Stimulated activated CD4-positive, alpha-beta T cell treated with anti-CD3 and anti-CD28 coated beads, TNF-alpha, amount 100 ng/mL, for 4 hours (primary cell): ENCODE data around the gene NCOA6.

ENCODE experiments used
- DNase-seq, 3 experiments: peaks; one replicate each; pipeline ENCODE4 v3.0.0-alpha.2; 2020; ENCODE audit warnings: low read depth in 3 of 3

Gene NCOA6

DNA sequence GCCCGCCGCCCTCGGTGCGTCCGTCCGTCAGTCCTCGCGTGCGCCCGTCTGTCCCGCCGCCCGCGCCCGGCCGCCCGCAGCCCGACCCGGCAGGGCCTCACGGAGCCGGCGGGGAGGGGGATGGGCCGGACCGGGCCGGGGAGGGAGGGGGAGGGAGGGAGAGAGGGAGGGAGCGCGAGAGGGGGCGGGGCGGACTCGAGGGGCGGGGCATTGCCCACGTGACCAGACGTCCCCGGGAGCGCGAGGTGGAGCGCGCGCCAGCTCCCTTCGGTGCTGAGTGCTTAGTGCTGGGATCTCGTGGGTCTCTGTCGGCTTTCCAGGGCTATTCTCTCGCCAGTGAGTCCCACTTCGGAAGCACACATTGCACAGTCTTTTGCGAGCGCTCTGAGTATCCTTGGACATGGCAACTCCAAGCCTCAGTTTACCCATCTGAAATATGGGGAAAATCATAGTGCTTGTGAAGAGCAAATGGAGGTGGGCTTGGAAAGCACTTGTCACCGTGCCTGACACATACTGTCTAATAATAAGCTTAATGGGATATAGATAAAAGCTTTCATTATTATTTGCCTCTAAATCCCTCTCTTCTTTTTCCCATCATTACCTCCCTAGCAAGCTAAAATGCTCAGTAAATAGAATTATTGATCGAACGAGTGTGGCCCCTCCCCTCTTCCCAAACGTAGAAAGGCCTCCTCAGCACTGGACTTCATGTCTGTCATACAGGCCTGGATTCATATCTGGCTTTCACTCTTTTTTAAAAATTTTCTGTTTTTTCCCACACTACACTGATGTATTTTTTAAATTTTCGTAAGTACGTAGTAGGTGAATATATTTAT, at the start of gene NCOA6:
TSS of gene NCOA6 (minus strand) at position 122 of the 833 bp plus-strand sequence. CDS start 43,296 bp downstream, outside the sequence.
- DNase-seq: peak; percentile 80 to 84 (median 83)

DNA sequence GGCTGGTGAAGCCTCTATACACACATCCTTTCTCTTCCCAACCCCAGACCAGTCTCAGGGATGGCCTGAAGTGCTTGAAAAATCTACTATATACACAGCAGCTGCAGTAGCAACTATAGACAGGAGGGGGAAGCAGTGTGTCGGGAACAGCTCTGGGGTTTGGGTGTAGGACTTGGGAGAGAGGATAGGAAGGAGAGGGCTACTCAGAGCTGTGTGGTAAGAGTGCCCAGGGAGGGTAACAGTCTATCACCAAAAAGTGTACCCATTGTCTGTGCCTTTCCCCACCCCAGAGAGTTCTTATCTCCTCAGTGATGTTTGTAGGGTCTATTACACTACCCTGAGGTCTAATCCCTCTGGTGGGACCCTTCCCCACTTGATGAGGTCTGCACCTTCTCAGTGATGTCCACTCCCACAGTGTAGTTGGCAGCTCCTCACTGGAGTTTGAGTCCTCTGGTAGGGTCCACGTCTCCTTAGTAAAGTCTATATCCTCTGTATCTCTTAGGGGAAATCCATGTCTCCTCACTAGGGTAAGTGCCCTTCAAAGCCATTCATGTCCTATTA, 48.7 kb upstream of the NCOA6 start:
- DNase-seq: peak; percentile 14 to 27 (median 17)

DNA sequence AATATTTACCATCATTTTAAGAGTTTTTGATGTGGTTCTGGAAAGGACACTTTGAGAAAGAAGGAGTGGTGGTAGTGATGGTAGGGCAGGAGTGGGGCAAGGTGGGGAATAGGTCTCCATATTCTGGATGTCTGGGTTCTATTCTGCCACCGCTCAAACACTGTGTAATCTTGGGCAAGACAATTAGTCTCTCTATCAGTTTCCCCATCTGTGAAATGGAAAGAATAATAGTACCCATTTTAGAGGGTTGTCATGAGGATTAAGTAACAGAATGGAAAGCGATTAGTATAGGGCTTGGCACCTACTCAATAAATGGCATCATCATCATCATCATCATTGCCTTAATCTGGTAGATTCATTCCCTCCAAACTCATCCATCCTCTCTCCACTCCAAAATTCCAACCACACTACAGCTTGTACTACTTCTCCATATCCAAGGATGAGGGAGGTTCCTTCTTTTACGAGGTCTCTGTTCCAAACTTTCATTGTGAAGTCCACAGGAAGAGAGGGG, 48.2 kb upstream of the NCOA6 start:
- DNase-seq: no peak

DNA sequence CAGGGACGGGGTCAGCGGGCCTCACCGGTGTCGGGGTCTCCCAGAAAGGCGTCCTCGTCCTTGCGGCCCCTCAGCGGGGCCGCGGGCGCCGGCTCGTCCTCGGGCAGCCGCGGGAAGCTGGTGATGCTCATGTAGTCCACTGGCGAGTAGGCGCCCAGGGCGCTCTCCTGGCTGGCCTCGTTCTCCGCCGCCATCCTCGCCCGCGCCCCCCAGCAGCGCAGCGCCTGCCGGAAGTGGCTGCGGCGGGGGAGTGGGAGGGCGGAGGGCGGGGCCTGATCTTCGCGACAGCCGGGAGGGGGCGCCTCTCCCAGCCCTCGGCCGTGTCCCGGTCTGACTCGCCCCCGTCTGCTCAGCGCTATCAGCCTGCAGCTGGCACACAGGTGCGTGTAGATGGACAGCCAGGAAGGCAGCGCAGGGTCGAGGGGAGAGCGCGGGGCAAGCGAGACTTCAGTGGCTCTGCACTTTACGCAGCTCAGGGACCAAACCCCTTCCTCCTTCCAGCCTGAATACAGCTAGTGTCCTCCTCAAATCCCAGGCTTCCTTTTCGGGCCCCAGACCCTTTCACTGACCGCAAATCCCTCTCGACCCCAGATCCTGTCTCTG, 47.3 kb upstream of the NCOA6 start, which contains the start of gene GGT7:
TSS of gene GGT7 (minus strand) at position 235 of the 603 bp plus-strand sequence. CDS start at position 194, 41 bp downstream.
- DNase-seq: peak; percentile 82 to 85 (median 82)

DNA sequence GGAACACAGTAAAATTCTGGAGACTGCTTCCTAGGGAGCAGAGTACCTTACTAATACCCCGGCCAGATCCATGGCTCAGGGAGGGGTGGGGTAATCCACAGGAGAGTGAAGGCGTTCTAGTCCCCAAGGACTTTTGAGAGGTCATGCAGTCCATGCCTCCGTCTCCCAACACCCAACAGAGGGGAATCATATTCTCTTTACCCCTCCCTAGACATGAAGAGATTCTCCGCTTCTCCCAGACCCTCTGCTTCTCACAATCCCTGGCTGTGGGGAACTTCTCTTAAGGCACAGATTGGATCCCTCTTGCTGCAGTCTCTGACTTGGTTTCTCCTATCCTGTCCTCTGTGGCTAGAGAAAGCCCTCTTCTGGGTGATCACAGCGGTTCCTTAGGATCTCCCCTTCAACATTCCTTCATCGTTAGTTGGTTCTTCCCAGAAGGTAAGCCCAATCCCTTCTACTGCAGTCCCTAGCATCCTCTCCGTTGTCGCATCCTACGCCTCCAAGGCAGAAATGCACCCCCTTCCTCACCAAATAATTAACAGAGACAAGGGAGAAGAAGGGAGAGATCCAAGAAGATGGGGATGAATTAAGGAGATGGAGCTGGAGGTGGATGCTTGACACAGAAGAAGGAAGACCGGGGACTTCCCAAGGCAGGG, 46.6 kb upstream of the NCOA6 start:
- no peak for DNase-seq

DNA sequence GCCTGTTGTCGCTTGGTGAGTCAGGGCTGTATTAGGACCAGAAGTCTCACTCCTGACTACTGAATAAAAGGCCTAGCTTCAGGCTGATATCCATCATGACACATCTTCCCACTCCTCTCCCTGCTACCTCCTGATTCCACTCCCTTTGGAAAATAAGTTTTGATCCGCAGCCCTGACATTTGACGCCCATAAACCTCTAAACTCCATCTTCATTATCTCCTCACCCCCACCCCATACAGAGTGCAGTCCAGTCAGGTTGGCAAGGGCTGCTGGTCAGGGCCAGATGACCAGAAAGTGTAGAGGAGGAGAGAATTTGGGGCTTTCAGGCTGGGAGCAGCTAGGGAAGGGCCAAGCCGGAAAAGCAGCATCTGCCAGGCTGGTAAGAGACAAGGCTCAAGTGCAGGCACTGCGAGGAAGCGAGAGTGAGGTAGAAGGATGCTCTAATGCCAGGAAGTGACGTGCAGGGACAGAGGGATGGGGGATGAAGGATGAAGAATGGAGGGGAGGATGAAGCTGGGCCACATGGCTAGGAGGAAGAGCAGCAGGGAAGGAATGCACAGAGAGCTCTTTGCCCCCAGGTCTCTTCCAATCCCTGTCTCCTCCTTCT, 46.0 kb upstream of the NCOA6 start:
- DNase-seq: no peak

DNA sequence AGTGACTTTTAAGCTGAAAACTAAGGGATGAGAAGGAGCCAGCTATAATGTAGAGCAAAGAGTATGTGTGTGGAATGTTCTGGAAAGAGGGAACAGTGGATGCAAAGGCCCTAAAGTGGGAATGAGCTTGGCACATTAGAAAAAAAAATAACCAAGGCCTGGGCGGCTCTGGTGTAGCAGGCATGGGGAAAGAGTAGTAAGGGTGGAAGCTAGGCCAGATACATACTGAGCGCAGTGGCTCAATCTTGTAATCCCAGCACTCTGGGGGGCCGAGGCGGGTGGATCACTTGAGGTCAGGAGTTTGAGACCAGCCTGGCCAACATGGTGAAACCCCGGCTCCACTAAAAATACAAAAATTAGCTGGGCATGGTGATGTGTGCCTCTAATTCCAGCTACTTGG, 38.8 kb upstream of the NCOA6 start:
- no peak for DNase-seq

DNA sequence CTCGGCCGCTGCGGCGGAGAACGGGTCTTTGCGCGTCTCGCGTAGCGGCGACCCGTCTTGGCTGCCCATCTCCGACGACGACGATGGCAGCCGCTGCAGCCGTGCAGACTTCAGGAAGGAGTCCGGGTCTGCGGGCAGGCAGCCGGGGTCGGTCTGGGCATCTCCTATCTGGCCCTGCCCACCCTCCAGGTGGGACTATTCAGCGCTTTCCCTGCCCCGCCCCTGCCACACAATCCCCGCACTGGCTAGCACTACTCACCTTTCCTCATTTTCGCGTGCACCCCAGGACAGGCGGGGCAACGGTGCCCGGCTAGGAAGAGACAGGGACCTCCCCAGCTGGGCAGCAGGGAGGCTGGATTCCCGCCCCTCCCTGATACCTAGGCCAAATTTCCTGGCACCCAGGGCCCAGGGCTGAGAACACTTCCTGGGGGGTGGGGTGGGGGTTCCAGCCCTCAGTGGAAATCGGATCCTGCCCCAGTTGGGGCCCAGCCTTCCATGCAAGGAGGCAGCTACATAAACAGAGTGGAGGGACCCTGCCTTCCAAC, 38.0 kb upstream of the NCOA6 start:
- no peak for DNase-seq

DNA sequence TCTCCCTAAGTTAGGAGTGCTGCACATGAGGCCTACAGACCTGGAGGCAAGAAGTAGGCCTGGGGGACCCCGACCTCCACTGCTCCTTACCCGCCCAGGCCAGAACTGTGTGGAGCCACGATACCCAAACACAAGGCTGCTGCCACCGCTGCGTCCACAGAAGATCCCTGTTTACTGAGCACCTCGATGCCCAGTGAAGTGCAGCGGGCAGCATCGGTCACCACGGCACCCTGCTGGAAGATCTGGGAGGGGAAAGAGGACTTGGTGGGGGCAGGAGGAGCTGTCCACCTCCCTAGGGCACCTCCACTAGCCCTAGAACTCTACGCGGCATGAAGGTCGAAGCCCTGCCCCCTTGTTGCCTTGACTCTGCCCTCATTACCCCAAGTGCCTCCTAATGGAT, 37.3 kb upstream of the NCOA6 start:
- no peak for DNase-seq

DNA sequence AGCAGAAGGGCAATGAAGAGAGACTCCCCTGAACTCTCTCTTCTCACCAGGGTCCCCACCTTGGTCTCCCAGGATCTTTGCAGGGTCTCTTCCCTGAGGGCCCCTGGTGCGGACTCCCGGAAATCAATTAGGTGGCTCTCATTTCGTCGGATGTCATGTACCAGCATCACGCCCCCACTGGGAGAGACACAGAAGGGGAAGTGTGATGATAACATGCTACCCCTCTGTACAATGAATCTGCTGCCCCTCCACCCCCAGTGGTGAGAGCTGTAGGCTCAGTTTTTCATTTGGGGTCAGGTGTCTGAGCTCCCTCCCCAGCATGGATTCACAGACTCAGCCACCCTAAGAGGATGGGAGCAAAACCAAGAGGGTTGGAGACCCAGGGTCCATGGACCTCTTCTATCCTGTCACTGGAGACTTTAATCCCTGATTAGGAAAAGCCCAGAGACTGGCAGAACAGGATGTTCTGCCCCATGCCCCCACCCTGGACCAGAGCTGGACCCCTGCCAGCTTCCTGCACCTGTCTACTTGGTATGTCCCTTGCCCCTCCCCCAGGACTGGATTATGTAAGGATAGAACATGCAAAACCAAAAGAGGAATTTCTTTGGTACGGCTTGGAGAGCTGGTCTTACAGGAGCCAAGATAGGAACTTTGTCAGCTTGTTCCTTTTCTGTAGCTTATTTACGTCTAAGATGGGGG, 36.1 kb upstream of the NCOA6 start:
- no peak for DNase-seq

DNA sequence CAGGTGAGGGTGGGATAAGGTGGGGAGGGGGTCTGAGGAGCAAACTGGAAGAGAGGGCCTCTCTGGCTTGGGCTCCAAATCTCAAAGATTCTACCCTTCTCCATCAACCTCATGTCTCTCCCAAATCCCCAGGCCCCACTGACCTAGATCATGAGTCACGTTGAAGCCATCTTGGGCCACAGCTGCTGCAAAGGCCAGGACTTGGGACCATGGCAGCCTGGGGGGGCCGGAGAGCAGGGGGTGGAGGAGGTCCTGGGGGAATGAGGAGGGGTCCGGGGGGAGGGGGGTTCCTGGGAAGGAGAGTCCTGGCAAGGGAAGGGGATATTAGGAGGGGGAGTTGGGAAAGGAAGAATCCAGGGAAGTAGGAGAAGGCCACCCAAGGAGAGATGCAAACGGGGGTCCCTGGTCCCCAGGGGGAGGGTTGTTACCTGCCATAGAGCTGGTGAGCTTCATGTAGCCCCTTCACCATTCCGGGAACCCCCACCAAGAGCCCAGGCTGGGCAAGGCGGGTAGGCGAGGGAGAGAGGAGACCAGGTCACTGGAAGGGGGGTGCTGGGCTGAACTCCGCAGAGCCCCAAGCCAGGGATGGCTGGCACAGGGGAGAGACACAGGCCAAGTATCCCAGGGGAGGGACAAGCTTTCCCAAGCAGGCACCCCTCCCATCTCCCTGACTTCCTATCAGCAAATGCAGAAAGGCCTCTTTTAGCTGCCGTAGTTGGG, 34.5 kb upstream of the NCOA6 start:
- no peak for DNase-seq

DNA sequence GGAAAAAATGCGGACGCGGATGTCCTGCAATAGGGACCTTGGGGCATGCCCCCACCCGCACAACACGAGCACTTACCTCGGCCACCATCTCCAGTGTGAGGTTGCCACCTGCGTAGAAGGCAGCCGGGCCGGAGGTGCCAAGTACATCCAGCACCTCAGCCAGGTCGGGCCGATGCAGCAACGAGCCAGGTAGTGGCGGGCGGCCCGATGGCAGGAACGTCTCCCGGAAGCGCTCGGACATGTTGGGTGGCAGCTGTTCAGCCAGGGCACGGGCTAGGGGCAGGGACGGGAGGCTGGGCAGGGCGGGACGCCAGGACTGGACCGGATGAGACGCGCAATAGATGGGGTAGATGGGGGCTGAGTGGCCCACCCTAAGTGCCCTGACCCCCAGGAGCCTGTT, 33.9 kb upstream of the NCOA6 start:
- no peak for DNase-seq

DNA sequence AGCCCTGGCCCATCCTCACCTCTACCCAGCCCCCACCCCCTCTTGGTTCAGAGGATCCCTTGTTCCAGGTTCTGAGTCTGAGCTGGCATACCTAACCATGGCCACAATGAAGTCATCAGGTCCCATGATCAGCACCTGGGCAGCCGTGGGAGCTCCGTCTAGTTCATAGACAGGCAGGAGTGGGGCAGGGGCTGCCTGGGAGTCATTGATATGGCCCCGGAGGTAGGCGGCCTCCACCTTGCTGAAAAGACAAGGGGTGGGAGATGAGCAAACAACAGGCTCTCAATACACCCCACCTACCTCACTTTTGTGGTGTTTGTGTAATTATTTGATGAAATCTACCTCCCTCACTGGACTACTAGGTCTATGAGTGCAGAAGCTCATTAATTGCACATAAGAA, 26.8 kb upstream of the NCOA6 start:
- DNase-seq: no peak

DNA sequence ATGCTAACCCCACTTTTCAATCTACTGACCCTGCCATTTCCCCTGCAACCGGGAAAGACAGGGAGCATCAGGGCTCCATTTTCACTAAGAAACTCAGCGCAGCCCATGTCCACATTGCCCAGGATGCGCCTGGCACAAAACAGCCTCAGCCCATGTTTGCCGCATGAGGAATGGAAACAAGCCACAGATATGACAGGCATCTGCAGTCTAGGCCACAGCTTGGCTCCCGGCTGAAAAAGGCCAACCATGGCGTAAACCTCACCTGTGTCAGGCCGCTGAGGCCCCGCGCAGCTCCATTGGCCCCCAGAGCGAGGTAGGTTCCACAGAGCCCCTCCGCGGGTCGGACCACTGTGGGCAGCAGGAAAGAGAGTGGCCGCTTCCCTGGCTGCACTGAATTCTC, 25.5 kb upstream of the NCOA6 start:
- no peak for DNase-seq

DNA sequence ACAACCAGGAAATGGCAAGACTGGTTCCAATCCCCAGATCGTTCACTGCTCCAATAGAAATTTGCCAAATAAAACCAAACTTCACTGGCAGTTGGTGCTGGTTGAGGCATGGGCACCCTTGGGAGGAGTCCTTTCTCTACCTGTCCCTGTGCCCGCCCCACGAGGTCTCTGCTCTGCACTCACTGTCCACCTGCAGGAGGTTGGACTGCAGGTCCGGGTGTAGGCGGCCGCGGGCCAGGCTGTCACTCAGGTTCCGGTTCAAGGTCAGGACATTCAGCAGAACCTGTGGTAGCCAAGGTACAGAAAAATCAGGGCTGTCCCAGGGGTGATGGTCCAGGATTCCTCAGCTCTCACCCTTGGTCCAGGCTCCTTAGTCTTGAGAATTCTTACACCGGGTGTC, 24.3 kb upstream of the NCOA6 start:
- DNase-seq: no peak

DNA sequence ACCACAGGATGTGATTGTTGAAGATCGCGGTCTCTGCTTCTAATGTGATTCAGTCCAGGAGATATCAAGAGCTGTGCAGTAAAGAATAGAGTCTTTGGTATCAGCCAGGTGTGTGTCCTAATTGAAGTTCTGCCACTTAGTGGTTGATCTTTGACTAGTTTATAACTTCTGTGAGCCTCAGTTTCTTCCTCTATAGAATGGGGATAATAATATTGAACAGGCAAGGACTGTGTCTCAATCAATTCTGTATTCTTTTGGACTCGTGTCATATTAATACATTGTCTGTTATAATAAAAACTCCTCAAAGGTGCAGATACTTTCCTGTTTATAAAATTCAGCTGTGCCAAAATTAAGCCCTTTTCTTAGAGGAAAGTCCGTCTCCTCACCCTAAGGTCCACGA, 23.1 kb upstream of the NCOA6 start:
- no peak for DNase-seq

DNA sequence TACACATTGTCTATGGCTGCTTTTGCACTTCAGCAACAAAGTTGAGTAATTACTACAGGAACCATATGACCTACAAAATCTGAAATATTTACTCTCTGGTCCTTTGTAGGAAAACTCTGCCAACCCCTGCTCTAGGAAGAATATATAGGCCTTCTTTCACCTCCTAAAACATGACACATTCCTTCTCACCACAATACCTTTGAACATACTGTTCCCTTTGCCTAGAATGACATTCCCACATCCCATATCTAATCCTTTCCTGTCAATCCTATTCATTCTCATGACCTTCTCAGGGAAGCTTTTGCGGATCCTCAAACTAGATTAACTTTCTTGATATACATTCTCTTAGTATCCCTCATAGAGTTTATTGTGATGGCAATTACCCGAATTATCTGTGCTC, 18.0 kb upstream of the NCOA6 start:
- no peak for DNase-seq

DNA sequence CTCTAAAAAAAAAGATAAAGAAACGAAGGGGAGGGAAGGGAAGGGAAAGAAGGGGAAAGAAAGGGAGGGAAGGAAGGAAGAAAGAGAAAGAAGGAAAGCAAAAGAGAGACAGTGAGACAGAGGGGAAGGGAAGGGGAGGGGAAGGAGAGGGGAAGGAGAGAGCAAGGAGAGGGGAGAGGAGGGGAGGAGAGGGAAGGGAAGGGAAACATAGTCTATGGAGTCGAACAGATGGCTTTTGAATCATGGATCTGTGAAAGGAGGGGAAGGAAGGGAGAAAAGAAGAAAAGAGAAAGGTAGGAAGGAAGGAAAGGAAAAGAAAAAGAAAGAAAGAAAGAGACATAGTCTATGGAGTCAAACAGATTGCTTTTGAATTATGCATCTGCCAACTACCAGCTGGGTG, 16.7 kb upstream of the NCOA6 start:
- DNase-seq: no peak

DNA sequence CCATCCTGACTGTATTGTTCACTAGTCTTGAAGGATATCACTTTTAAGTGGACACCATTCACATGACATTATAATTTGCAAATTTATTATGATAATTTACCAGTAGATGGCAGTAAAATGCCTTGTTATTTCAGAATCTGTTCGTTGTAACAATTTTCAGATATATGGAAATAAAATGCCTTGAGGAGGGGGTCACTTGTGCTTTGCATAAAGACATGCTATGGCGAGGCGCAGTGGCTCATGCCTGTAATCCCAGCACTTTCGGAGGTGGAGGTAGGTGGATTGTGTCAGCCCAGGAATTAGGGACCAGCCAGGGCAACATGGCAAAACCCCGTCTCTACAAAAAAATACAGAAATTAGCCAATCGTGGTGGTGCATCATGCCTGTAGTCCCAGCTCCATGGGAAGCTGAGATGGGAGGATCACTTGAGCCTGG, 9.0 kb upstream of the NCOA6 start:
- no peak for DNase-seq

DNA sequence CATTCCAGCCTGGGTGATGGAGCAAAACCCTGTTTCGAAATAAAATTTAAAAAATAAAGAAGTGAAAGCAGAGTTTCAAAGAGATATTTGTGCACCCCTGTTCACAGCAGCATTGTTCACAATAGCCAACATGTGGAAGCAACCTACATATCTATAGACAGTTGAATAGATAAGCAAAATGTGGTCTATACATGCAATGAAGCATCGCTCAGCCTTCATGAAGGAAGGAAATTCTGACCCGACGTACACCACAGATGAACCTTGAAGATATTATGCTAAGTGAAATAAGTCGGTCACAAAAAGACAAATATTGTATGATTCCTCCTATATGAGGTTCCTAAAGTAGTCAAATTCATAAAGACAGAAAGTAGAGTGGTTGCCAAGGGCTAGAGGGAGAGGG, 6.5 kb upstream of the NCOA6 start:
- no peak for DNase-seq
